HepG2 (cell line): ENCODE measurements around the gene TRANK1. TPM values are rescaled to one million over a fixed set of nuclear protein-coding genes. Genes with fewer than 3 reads are reported as not detected.
A peak's percentile ranks its signal among the peaks of the same experiment; 100 is the strongest.

ENCODE experiments used
- AGO2 ChIP-seq: fragments of 200-400 bp; formaldehyde crosslinking; optimal IDR thresholded peaks from 2 replicates; pipeline ENCODE3; 2017; ENCODE audit warnings: mild to moderate bottlenecking, low read depth, low read length, moderate library complexity
- CBFB ChIP-seq: sonication (generic); formaldehyde crosslinking; IDR thresholded peaks from 2 replicates; pipeline ENCODE4 v1.4.0; 2020; ENCODE audit warnings: missing genetic modification reagents
- DPF2 ChIP-seq: sonication (generic); formaldehyde crosslinking; IDR thresholded peaks from 2 replicates; pipeline ENCODE4 v1.4.0; 2020; ENCODE audit warnings: mild to moderate bottlenecking, low read depth, missing genetic modification reagents, borderline replicate concordance
- ESRRA ChIP-seq: sonication (generic); formaldehyde crosslinking; IDR thresholded peaks from 2 replicates; pipeline ENCODE4 v1.5.1; 2020; ENCODE audit warnings: mild to moderate bottlenecking, low read depth, missing genetic modification reagents
- HNF4A ChIP-seq: sonication (generic); formaldehyde crosslinking; IDR thresholded peaks from 2 replicates; pipeline ENCODE4 v1.4.0; 2020; ENCODE audit warnings: missing genetic modification reagents
- ISL2 ChIP-seq: sonication (generic); formaldehyde crosslinking; IDR thresholded peaks from 2 replicates; pipeline ENCODE4 v1.5.0; 2020; ENCODE audit warnings: missing genetic modification reagents
- KMT2A ChIP-seq: sonication (generic); formaldehyde crosslinking; IDR thresholded peaks from 2 replicates; pipeline ENCODE4 v1.4.0; 2020; ENCODE audit warnings: missing genetic modification reagents
- NFIB ChIP-seq: sonication (generic); formaldehyde crosslinking; IDR thresholded peaks from 2 replicates; pipeline ENCODE4 v1.9.0; 2021; ENCODE audit warnings: missing genetic modification reagents, mild to moderate bottlenecking, borderline replicate concordance
- NPAS2 ChIP-seq: sonication (generic); formaldehyde crosslinking; IDR thresholded peaks from 2 replicates; pipeline ENCODE4 v1.8.0; 2022; ENCODE audit warnings: mild to moderate bottlenecking, missing genetic modification reagents, borderline replicate concordance
- PCBP2 ChIP-seq: fragments of 200-400 bp; formaldehyde crosslinking; optimal IDR thresholded peaks from 2 replicates; pipeline ENCODE3; 2018; ENCODE audit warnings: low read length, low read depth; ENCODE audit not compliant: poor library complexity, severe bottlenecking
- SOX6 ChIP-seq, 2 experiments: fragments of 450-650 bp in 1 of 2; sonication (generic) in 1 of 2; formaldehyde crosslinking in 1 of 2; IDR thresholded peaks; 2 replicates each; pipeline versions ENCODE4 v1.4.0 to v1.6.1; 2017 to 2020; ENCODE audit warnings: antibody characterized with exemption in 1 of 2, mild to moderate bottlenecking in 1 of 2, missing genetic modification reagents in 1 of 2
- SP5 ChIP-seq: IDR thresholded peaks from 2 replicates; pipeline ENCODE4 v1.6.1; 2016; ENCODE audit warnings: low read depth, borderline replicate concordance
- SRSF9 ChIP-seq: fragments of 200-400 bp; formaldehyde crosslinking; IDR thresholded peaks from 2 replicates; pipeline ENCODE4 v1.6.1; 2018; ENCODE audit warnings: borderline replicate concordance, mild to moderate bottlenecking, low read depth, low read length; ENCODE audit not compliant: insufficient read depth, poor library complexity, severe bottlenecking
- TAF1 ChIP-seq: sonication (generic); formaldehyde crosslinking; IDR thresholded peaks from 2 replicates; pipeline ENCODE4 v1.4.0; 2020; ENCODE audit warnings: missing genetic modification reagents
- ZMYM2 ChIP-seq: sonication (generic); formaldehyde crosslinking; IDR thresholded peaks from 2 replicates; pipeline ENCODE4 v1.8.0; 2022; ENCODE audit warnings: mild to moderate bottlenecking, missing genetic modification reagents
- ZNF292 ChIP-seq: sonication (generic); formaldehyde crosslinking; IDR thresholded peaks from 2 replicates; pipeline ENCODE4 v1.8.1; 2022; ENCODE audit warnings: mild to moderate bottlenecking, low read depth, missing genetic modification reagents, borderline replicate concordance
- ZNF550 ChIP-seq: sonication (generic); formaldehyde crosslinking; IDR thresholded peaks from 2 replicates; pipeline ENCODE4 v1.4.0; 2020; ENCODE audit warnings: mild to moderate bottlenecking, missing genetic modification reagents, borderline replicate concordance
- ZNF652 ChIP-seq: IDR thresholded peaks from 2 replicates; pipeline ENCODE4 v1.6.1; 2016; ENCODE audit warnings: low read depth, borderline replicate concordance
- ZSCAN29 ChIP-seq: sonication (generic); formaldehyde crosslinking; conservative IDR thresholded peaks from 2 replicates; pipeline ENCODE4 v1.4.0; 2020; ENCODE audit warnings: mild to moderate bottlenecking, missing genetic modification reagents
- polyA plus RNA-seq, 8 experiments: library from polyadenylated mRNA; depleted of rRNA in 3 of 8; stranded (reverse) in 7 of 8; unstranded in 1 of 8; fragments of >200 nt; fragmentation: Illumina TruSeq in 4 of 8; extraction: Trizol in 4 of 8; gene quantifications; 2 replicates each; pipeline versions ENCODE4 v1.2.1 to v1.2.3, GENCODE V29; 2011 to 2016; ENCODE audit warnings: low read depth in 4 of 8, missing spikeins in 1 of 8, mixed read lengths in 1 of 8; ENCODE audit not compliant: insufficient read depth in 1 of 8
- total RNA-seq, 5 experiments: library from RNA; depleted of rRNA; stranded (reverse); fragments of >200 nt; fragmentation: Illumina TruSeq; extraction: Trizol; gene quantifications; 2 replicates each; pipeline ENCODE4 v1.2.3, GENCODE V29; 2016; ENCODE audit warnings: low read depth in 1 of 5
- TF ChIP-seq, protein P1 (sequence below): sonication (generic); formaldehyde crosslinking; IDR thresholded peaks from 2 replicates; pipeline ENCODE4 v1.4.0; 2020; ENCODE audit warnings: missing genetic modification reagents
- TF ChIP-seq, protein P2 (sequence below): sonication (generic); formaldehyde crosslinking; IDR thresholded peaks from 2 replicates; pipeline ENCODE4 v1.5.0; 2020; ENCODE audit warnings: mild to moderate bottlenecking, missing genetic modification reagents
- TF ChIP-seq, protein P3 (sequence below): sonication (generic); formaldehyde crosslinking; conservative IDR thresholded peaks from 2 replicates; pipeline ENCODE4 v1.4.0; 2020; ENCODE audit warnings: mild to moderate bottlenecking, missing genetic modification reagents, moderate library complexity

TRANK1 gene
- total and polyA plus RNA-seq, 2 of the 13 experiments (the other 11 are each of a cell fraction or from before 2014, with no cell fraction given): 0.13 to 0.32 TPM

DNA sequence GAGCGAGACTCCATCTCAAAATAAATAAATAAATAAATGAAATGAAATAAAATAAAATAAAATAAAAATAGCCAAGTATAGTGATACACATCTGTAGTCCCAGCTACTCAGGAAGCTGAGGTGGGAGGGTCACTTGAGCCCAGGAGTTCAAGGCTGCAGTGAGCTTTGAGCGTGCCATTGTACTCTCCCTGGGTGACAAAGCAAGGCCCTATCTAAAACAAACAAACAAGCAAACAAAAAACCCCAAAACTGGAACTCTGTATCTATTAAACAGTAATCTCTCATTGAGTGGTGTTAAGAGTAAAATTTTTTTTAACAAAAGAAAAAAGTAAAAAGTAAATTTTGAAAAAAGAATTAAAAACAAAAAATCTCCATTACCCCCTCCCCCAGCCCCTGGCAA is 27.3 kb upstream of the TRANK1 start (continued):
- TF ChIP-seq, protein P1, sequence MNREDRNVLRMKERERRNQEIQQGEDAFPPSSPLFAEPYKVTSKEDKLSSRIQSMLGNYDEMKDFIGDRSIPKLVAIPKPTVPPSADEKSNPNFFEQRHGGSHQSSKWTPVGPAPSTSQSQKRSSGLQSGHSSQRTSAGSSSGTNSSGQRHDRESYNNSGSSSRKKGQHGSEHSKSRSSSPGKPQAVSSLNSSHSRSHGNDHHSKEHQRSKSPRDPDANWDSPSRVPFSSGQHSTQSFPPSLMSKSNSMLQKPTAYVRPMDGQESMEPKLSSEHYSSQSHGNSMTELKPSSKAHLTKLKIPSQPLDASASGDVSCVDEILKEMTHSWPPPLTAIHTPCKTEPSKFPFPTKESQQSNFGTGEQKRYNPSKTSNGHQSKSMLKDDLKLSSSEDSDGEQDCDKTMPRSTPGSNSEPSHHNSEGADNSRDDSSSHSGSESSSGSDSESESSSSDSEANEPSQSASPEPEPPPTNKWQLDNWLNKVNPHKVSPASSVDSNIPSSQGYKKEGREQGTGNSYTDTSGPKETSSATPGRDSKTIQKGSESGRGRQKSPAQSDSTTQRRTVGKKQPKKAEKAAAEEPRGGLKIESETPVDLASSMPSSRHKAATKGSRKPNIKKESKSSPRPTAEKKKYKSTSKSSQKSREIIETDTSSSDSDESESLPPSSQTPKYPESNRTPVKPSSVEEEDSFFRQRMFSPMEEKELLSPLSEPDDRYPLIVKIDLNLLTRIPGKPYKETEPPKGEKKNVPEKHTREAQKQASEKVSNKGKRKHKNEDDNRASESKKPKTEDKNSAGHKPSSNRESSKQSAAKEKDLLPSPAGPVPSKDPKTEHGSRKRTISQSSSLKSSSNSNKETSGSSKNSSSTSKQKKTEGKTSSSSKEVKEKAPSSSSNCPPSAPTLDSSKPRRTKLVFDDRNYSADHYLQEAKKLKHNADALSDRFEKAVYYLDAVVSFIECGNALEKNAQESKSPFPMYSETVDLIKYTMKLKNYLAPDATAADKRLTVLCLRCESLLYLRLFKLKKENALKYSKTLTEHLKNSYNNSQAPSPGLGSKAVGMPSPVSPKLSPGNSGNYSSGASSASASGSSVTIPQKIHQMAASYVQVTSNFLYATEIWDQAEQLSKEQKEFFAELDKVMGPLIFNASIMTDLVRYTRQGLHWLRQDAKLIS (CRISPR knock-in tag): no peak
- TF ChIP-seq KMT2A (no peak), TAF1 (CRISPR knock-in tag) (no peak), SP5 (CRISPR knock-in tag) (peak; percentile 41; the same call in 1 of the 2 replicates), DPF2 (CRISPR knock-in tag) (no peak), ZNF652 (no peak), ZSCAN29 (CRISPR knock-in tag) (no peak), AGO2 (no peak), ISL2 (CRISPR knock-in tag) (no peak), NFIB (CRISPR knock-in tag) (no peak), ZNF550 (CRISPR knock-in tag) (no peak), HNF4A (peak; percentile 41), ESRRA (CRISPR knock-in tag) (no peak), ZMYM2 (CRISPR knock-in tag) (no peak), SOX6 (IDR thresholded peaks at IDR 0.05) (no peak), SOX6 (CRISPR knock-in tag; IDR thresholded peaks at IDR 0.05) (peak; percentile 86), ZNF292 (CRISPR knock-in tag) (no peak), PCBP2 (no peak), NPAS2 (CRISPR knock-in tag) (no peak), SRSF9 (no peak), CBFB (no peak)
- TF ChIP-seq, protein P2, sequence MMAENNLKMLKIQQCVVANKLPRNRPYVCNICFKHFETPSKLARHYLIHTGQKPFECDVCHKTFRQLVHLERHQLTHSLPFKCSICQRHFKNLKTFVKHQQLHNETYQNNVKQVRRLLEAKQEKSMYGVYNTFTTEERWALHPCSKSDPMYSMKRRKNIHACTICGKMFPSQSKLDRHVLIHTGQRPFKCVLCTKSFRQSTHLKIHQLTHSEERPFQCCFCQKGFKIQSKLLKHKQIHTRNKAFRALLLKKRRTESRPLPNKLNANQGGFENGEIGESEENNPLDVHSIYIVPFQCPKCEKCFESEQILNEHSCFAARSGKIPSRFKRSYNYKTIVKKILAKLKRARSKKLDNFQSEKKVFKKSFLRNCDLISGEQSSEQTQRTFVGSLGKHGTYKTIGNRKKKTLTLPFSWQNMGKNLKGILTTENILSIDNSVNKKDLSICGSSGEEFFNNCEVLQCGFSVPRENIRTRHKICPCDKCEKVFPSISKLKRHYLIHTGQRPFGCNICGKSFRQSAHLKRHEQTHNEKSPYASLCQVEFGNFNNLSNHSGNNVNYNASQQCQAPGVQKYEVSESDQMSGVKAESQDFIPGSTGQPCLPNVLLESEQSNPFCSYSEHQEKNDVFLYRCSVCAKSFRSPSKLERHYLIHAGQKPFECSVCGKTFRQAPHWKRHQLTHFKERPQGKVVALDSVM (CRISPR knock-in tag): no peak
- TF ChIP-seq, protein P3, sequence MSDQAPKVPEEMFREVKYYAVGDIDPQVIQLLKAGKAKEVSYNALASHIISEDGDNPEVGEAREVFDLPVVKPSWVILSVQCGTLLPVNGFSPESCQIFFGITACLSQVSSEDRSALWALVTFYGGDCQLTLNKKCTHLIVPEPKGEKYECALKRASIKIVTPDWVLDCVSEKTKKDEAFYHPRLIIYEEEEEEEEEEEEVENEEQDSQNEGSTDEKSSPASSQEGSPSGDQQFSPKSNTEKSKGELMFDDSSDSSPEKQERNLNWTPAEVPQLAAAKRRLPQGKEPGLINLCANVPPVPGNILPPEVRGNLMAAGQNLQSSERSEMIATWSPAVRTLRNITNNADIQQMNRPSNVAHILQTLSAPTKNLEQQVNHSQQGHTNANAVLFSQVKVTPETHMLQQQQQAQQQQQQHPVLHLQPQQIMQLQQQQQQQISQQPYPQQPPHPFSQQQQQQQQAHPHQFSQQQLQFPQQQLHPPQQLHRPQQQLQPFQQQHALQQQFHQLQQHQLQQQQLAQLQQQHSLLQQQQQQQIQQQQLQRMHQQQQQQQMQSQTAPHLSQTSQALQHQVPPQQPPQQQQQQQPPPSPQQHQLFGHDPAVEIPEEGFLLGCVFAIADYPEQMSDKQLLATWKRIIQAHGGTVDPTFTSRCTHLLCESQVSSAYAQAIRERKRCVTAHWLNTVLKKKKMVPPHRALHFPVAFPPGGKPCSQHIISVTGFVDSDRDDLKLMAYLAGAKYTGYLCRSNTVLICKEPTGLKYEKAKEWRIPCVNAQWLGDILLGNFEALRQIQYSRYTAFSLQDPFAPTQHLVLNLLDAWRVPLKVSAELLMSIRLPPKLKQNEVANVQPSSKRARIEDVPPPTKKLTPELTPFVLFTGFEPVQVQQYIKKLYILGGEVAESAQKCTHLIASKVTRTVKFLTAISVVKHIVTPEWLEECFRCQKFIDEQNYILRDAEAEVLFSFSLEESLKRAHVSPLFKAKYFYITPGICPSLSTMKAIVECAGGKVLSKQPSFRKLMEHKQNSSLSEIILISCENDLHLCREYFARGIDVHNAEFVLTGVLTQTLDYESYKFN (CRISPR knock-in tag): peak; percentile 59
